ENCODE measurements around the gene RPSA.
"Not testable (repeated sequence)": the region's sequence is repeated elsewhere in the genome, so short reads cannot be mapped to it uniquely, and the experiment has no call there.

RPSA gene

DNA sequence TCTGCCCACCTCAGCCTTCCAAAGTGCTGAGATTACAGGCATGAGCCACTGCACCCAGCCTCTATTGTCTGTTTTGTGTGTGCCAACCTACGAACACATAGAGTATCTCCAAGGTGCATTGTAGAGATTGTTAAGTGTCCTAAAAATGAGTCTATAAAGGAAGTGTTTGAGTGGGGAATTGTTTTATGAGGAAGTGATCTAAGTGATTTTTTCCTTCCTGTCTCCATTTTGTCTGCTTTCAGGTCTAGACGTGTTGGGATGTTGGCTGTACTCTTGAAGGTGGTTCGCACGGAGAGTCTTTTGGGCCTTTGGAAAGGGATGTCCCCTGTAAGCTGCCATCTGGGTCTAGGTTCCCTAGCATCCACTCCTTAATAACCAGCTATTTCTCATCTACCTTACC lies 16.3 kb upstream of the RPSA start:
- no peak for DNase-seq

DNA sequence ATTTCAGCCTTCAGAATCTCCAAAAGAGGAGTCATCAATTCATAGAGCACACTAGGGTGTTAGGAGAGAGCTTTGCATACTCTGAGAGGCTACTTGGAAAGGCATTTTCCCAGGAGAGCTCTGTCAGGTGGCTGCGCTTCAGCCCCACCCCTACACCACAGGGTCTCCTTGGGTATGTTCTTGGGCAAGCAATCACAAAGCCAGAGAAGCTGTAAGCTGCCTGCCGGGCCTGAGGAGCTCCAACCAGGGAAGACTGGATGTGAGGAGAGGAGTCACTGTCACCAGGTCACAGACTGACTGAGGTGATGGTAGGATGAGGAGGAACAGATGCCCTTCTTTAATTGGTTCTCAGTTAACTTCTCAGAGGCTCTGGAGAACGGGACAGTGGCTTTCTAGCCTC lies 9.8 kb upstream of the RPSA start:
- DNase-seq, result no peak

DNA sequence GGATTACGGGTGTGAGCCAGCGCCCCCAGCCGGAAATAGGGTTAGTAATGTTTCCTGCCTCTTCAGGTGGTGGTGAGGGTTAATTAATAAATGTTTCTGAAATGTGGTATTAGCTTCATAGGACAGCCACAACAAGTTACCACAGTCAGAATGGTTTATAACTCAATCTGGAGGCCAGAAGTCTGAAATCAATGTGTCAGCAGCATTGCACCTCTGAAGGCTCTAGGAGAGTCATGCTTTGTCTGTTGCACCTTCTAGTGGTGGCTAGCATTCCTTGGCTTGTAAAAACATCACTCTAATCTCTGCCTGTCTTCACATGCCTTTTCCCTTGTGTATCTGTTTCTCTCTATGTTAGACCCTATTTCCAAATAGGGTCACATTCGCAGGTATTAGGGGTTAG lies 7.8 kb upstream of the RPSA start:
- no peak for DNase-seq

DNA sequence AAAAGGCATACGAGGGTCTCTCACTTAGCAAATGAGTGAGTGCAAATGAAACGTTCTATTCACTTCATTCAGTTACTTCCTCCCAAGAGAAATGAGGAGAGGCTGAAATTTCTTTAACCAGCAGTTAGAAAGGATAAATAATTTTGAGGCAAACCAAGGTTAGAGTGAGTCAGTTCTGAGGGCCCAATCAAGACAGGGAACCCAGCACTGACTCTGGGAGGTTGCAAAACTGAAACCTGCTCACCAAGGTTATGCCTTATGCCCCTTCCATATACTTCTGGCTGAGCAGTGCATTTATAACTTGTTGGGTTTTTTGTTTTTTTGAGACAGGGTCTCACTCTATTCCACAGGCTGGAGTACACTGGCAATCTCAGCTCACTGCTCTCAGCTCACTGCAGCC lies 4.5 kb upstream of the RPSA start:
- DNase-seq, result no peak

DNA sequence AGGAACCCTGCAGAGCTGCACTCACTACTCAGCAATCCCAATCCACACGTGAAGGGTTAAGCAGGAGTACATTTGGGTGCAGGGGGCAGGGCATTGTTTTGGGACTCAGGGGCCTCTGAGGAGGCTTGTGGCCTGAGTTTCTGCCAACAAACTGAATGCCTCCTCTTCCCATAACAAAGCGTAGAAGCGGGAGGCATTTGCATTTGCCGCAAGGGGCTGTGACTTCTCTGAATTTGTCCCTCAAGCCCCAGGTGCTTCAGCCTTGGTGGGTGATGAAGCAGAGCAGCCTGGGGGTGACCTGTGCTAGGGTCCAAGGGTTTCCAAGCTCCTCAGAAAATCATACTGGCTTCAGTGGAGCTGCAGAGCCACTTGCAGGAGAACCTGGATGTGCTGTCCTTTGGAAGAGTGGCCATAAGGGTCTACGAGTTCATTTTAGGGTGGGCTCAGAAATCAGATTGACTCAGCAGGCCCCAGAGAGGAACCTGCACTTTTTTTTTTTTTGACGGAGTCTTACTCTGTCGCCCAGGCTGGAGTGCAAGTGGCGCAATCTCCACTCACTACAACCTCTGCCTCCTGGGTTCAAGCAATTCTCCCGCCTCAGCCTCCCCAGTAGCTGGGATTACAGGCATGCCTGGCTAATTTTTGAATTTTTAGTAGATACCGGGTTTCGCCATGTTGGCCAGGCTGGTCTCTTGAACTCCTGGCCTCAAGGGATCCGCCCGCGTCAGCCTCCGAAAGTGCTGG lies 1.4 kb upstream of the RPSA start:
- no peak for DNase-seq

DNA sequence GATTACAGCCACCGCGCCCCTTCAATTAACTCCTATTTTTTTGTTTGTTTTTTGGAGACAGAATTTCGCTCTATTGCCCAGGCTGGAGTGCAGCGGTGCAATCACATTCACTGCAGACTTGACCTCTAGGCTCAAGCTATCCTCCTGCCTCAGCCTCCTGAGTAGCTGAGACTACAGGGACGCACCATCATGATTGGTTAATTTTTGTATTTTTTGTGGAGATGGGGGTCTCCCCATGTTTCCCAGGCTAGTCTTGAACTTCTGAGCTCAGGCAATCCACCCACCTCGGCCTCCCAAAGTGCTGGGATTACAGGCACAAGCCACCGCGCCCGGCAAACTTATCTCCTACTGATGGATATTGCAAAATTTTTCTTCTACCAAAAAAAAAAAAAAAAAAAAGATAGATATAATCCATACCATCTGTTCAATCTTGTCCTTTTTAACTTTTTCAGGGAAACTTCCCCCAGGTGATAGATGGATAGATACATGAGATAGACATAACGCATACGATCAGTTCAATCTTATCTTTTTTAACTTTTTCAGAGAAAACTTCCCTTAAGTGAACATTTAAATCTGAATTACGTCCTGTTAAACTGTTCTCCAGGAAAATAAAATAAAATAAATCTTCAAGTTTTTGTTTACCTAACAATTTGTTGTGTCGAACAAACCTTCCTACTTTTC lies 693 bp upstream of the RPSA start:
- DNase-seq, result no peak

DNA sequence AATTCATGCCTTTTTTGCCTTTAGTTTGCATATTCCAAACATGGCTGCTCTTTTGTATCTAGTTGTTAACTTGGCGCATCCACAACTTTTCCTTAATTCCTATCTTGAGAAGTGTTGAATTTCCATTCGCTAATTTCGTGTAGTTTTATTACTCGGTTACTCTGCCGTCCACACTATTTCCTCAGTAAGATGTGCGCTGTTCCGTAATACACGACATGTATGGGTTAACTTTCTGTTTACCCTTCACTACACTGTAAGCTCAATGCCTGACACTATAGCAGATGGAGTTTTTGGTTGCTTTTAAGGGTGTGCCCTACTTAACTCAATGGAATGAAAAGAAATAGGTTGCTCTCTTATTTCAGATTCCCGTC lies 724 bp downstream of the RPSA start:
- DNase-seq, result no peak

DNA sequence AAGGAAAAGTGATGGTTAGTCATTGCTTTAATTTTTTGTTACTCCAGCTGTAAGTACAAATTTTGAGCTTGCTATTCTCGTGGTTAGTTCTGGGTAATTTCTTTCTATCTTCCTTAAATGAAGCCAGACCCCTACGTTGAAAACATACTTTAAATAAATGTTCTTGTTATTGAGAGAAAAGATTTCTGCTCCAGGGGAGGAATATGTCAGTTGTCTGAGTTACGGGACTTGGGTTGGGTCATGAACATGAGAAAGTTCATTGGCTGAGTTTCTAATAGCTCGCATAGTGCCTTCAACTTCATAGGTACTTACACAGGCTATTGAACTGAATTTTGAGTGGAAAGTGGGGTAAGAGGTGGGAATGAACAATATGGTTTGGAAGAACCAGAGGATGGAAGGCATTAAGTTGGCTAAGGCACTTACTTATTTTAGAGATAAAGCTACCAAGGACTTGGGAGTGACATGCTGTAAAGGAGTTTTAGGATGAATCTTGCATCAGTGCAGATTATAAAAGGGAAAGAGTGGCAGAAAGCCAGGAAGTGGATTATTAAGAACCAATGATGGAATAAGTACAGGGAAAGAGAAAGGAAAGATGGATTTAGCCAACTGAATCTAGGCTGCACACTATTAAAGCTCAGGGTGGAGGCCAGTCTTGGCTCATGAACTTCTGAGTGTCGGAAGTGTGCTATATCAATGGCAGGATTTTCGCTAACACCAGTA lies 1.4 kb downstream of the RPSA start:
- DNase-seq, result no peak

DNA sequence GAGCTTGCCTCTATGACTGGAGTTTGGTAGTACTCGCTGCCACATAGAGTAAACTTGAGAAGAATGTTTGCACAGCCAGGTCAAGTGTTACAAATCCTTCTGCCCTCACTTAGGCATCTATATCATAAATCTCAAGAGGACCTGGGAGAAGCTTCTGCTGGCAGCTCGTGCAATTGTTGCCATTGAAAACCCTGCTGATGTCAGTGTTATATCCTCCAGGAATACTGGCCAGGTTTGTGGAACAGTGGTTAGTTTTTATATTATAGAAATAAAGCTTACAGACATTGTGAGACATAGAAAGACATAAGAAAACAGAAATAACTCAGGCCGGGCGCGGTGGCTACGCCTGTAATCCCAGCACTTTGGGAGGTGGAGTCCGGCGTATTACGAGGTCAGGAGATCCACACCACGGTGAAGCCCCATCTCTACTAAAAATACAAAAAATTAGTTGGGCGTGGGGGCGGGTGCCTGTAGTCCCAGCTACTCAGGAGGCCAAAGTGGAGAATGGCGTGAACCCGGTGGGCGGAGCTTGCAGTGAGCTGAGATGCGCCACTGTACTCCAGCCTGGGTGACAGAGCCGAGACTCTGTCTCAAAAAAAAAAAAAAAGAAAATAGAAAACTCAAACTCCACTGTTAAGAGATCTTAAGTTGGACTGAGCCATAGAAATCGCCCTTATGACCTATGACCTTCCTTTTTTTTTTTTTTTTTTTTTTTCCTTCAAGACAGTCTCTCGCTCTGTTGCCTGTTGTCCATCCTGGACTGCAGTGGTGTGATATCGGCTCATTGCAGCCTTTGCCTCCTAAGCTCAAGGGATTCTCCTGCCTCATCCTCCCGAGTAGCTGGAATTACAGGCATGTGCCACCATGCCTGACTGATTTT lies 2.2 kb downstream of the RPSA start:
- no peak for DNase-seq

DNA sequence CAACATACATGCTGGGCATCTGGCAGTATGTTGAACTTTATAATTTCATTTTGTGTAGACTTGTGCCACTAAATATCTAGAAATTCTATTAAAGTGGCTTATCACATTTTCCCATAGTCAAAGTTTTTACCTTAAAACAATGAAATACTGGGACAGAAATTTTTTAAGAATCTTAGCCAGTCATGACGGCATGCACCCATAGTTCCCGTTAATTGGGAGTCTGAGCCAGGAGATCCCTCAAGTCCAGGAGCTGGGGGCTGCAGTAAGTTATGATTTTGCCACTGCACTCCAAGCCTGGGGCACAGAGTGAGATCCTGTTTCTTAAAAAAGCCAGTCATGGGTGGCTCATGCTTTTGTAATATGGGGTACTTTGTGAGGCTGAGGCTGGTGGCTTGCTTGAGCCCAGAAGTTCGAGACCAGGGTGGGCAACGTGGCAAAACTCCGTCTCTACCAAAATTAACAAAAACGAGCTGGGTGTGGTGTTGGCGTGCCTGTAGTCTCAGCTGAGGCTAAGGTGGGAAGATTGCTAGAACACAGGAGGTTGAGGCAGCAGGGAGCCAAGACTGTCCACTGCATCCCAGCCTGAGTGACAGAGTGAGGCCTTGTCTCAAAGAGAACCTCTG lies 3.1 kb downstream of the RPSA start:
- no peak for DNase-seq

DNA sequence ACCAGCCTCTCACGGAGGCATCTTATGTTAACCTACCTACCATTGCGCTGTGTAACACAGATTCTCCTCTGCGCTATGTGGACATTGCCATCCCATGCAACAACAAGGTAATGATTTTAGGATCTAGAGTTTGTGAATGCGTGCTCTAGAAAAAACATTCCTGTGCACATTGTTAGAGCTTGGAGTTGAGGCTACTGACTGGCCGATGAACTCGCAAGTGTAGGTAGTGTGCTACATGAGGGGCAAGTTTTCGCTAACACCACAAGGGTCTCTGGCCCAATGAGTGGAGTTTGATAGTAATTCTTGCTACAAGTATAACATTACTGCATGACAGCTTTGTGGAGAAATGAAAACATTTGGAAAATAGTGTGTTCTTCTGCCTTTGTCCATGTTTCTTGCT lies 4.4 kb downstream of the RPSA start:
- DNase-seq, result no peak

DNA sequence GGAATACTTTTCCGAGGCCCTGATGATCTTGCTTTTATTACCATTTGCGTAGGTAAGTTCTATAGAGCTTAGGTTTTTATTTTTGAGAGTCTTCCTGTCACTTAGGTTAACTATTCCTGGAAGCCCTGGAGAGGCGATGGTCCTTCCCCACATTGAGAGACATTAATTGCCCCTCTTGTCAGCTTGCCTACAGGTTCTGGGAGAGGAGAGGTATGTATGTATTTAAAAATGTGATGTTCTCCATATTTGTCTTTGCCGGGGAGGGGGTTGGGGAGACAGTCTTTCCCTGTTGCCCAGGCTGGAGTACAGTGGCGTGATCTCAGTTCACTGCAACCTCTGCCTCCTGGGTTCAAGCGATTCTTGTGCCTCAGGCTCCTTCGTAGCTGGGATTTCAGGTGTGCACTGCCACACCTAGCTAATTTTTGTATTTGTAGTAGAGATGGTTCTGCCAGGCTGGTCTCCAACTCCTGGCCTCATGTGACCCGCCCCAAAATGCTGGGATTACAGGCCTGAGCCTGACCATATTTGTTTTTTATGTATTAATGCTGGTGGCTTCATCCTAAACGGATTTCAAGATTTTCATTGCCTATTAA lies 6.2 kb downstream of the RPSA start:
- DNase-seq, result no peak

DNA sequence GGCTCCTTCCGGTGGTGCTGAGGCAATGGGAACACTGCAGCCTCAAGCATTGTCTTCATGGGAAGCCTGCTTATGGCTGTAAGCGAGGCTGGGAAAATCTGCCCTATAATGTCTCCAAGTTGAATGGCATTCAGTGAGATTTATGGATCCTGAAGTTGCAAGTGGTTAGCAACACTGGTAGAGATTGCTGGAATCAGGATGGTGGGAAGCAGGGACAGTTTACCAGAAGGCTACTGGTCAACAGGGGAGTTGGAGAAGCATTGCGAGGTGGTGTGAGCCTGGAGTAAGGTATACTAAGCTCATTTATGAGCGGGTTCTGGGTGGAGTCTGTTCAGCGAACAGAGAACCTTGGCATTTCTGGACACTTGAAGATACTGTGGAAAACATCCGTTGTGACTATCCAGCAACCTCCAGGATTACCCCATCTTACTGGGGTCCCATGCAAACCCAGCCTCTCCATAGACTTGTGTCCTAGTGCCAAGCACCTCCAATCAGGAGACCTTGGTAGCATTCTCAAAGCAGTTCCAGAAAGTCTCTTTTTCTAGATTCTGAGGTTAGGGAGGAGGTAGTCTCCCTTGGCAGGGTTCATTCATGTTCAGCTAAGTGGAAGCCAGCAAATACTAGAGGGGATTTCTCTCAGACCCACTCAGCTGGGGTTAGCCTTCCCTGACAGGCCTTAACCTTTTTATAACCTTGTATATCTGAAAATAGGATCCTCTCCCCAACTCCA lies 7.3 kb downstream of the RPSA start:
- no peak for DNase-seq

DNA sequence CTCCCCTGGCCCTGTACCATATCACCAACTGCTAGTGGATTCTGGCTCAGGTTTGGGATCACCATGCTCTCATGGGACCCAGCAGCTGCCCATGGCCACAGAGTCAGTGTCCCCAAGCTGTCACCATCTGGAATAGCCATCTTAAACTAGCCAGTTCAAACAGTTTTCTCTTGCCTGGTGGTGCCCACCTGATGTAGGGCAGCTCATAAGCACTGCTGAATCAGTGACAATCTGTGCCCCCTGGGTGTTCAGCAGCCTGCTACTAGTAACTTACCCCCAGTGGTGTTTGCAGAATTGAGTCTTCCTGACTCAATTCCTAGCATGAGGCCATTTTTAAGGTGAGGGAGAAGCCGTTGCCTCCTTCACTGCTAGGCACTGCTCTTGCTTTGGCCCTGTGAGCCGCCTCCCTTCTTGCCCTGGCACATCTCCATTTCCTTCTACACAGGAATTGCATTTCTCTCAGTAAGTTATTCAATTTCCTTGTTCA lies 7.9 kb downstream of the RPSA start:
- DNase-seq, result no peak

DNA sequence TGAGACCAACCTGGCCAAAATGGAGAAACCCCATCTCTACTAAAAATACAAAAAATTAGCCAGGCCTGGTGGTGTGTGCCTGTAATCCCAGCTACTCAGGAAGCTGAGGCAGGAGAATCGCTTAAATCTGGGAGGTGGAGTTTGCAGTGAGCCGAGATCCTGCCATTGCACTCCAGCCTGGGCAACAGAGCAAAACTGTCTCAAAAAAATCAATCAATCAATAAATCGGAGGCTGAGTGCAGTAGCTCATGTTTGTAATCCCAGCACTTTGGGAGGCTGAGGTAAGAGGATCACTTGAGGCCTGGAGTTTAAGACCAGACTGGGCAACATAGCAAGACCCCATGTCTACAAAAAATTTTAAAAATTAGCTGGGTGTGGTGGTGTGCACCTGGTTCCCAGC lies 8.8 kb downstream of the RPSA start:
- not testable (repeated sequence) for DNase-seq

DNA sequence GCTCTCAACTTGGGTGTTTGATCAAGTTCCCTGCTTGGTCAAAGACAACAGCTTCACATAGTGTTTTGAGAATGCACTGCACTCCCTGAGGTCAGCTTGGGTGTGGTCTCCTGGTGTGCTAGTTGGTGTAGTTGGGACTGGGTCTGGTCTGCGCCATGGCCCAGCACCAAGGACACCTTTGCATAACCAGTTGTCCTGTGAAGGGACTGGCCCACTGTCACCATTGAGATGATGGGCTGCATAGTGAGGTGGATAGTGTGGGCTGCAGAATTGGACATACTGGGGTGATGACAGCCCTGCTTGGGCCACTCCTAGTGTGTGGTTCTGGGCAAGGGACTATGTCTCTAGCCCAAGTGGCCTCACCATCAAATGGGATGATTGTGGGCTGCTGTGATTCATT lies 9.5 kb downstream of the RPSA start:
- DNase-seq, result no peak

DNA sequence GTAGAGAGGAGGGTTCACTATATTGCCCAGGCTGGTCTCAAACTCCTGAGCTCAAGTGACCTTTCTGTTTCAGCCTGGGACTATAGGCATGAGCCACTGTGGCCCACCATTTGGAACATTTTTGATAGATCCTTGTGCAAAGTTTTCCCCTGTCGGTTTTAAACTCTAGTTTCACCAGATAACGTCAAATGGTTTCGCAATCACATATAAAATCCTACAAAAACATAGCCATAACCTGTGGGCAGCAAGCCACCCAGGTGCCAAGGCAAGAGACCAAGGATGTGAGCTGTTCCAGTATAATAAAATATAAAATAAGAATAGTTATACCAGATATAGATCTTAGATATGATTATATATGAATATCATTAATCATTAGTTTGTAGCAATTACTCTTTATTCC lies 10.5 kb downstream of the RPSA start:
- DNase-seq, result not testable (repeated sequence)

DNA sequence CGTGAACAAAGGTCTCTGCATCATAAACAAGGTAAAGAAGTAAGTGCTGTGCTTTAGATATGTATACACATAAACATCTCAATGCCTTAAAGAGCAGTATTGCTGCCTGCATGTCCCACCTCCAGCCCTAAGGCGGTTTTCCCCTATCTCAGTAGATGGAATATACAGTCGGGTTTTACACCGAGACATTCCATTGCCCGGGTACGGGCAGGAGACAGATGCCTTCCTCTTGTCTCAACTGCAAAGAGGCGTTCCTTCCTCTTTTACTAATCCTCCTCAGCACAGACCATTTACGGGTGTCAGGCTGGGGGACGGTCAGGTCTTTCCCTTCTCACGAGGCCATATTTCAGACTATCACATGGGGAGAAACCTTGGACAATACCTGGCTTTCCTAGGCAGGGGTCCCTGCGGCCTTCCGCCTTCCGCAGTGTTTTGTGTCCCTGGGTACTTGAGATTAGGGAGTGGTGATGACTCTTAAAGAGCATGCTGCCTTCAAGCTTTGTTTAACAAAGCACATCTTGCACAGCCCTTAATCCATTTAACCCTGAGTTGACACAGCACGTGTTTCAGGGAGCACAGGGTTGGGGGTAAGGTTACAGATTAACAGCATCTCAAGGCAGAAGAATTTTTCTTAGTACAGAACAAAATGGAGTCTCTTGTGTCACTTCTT lies 12.2 kb downstream of the RPSA start:
- not testable (repeated sequence) for DNase-seq

DNA sequence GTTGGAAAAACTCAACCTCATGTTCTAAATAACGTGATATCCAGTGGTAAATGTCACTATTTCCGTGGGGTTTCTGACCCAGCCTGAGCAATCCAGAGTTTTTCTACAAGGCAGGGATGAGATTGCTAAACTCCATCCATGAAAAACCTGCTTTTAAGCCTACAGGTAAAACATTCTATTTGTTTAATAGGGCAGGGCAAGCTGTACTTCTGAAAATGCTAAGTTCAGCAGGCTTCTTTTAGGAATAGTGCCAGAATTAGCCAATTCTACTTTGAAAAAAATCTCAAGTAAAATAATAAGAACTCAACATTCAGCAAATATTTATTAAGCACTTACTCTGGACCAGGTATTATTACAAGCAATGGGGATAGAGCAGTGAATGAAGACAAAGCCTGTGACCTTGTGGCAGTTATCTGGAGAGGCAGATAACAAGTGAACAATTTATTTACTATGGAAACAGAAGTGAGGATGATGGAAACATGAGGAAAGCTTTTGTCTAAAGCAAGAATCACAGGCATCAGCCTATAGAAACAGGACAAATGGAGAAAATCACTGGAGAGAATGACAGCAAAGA lies 13.3 kb downstream of the RPSA start:
- DNase-seq, result no peak

DNA sequence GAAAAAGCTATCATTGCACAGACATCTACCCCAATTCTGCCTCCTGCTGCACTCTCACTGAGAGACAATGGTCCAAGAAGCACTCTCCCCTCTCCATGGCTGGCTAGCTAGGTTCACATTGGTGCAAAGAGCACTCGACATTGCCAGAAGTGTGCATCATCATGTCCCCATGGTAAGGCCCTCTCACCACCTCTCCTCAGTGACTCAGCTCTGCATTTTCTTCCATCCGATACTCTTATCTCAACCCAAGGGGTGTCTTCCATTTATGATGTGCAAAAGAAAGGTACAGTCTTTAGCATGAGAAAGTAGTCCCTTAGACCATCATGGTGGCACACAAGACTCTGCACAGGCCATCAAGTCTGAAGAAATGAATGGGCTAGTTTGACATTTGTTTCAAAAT lies 14.0 kb downstream of the RPSA start:
- DNase-seq, result no peak

All from NCI-H2081 treated with DMSO at 0.1 percent for 48 hours (cell line).